Amniotic epithelial cell (primary cell): ENCODE data around the gene TXNDC2.
"Not testable (repeated sequence)": the region's sequence is repeated elsewhere in the genome, so short reads cannot be mapped to it uniquely, and the experiment has no call there.

ENCODE experiments used
- DNase-seq: peaks from one replicate; pipeline ENCODE4 v3.0.0-alpha.2; 2010; ENCODE audit warnings: low read depth

The TXNDC2 gene

GRCh38 chr18:9885170-9886004 is at the start of gene TXNDC2:
Gene TXNDC2, plus strand, starts transcription at chr18:9885973. Its CDS starts 708 bp downstream, at chr18:9886681.
- DNase-seq: peak; percentile 67

- peak; percentile 93 for DNase-seq
Observed at GRCh38 chr18:9838144-9838877, 47.5 kb upstream of the TXNDC2 start.

- DNase-seq: no peak
Observed at GRCh38 chr18:9839211-9839610, 46.6 kb upstream of the TXNDC2 start.

GRCh38 chr18:9839853-9840252 is 45.9 kb upstream of the TXNDC2 start:
- DNase-seq: no peak

GRCh38 chr18:9841752-9842151 is 44.0 kb upstream of the TXNDC2 start:
- no peak for DNase-seq

GRCh38 chr18:9842448-9842847 is 43.3 kb upstream of the TXNDC2 start:
- no peak for DNase-seq

GRCh38 chr18:9845256-9845655 is 40.5 kb upstream of the TXNDC2 start:
- DNase-seq: peak; percentile 41

- no peak for DNase-seq
Observed at GRCh38 chr18:9846162-9846925, 39.4 kb upstream of the TXNDC2 start.

- no peak for DNase-seq
Observed at GRCh38 chr18:9848170-9848879, 37.4 kb upstream of the TXNDC2 start.

GRCh38 chr18:9849407-9850283 is 36.1 kb upstream of the TXNDC2 start:
- no peak for DNase-seq

GRCh38 chr18:9850309-9850708 is 35.5 kb upstream of the TXNDC2 start:
- no peak for DNase-seq

- peak; percentile 81 for DNase-seq
Observed at GRCh38 chr18:9851511-9851910, 34.3 kb upstream of the TXNDC2 start.

- peak; percentile 56 for DNase-seq
Observed at GRCh38 chr18:9852266-9853081, 33.3 kb upstream of the TXNDC2 start.

- peak; percentile 91 for DNase-seq
Observed at GRCh38 chr18:9854801-9855676, 30.7 kb upstream of the TXNDC2 start.

GRCh38 chr18:9855681-9856080 is 30.1 kb upstream of the TXNDC2 start:
- no peak for DNase-seq

GRCh38 chr18:9856092-9856491 is 29.7 kb upstream of the TXNDC2 start:
- DNase-seq: no peak

- DNase-seq: not testable (repeated sequence)
Observed at GRCh38 chr18:9857479-9857998, 28.2 kb upstream of the TXNDC2 start.

- DNase-seq: no peak
Observed at GRCh38 chr18:9858642-9859041, 27.1 kb upstream of the TXNDC2 start.

GRCh38 chr18:9859232-9859631 is 26.5 kb upstream of the TXNDC2 start:
- DNase-seq: no peak
